Activated T-cell treated with anti-CD3 and anti-CD28 coated beads, Interleukin-2, amount 50 U/mL, for 72 hours (primary cell): ENCODE data around the gene MAD2L1BP. TPM values are rescaled to one million over a fixed set of nuclear protein-coding genes. Genes with fewer than 3 reads are reported as not detected.
"Not testable (repeated sequence)": the region's sequence is repeated elsewhere in the genome, so short reads cannot be mapped to it uniquely, and the experiment has no call there.

Source experiments
- ATAC-seq, 2 donors: fragments of 150-1000 bp; cut with Tn5 transposase; replicated peaks in 1 of 2; 2 replicates each; pipeline ENCODE4 v1.10.0; 2021; ENCODE audit warnings: moderate library complexity in 2 of 2, mild to moderate bottlenecking in 1 of 2
- DNase-seq, 2 donors: peaks; one replicate each; pipeline ENCODE4 v3.0.0; 2021 to 2022; ENCODE audit warnings: mixed read lengths in 1 of 2
- H3K27ac Mint-ChIP-seq: one replicate; pipeline ENCODE4 v1.8.0; 2022; ENCODE audit warnings: mild to moderate bottlenecking, moderate library complexity, mixed read lengths
- H3K27me3 Mint-ChIP-seq: one replicate; pipeline ENCODE4 v1.8.0; 2022; ENCODE audit warnings: low read depth, mixed read lengths
- H3K36me3 Mint-ChIP-seq, 2 donors: one replicate each; pipeline ENCODE4 v1.8.0; 2022; ENCODE audit warnings: mixed read lengths in 2 of 2, mild to moderate bottlenecking in 1 of 2; ENCODE audit not compliant: insufficient read depth in 2 of 2
- H3K4me1 Mint-ChIP-seq: one replicate; pipeline ENCODE4 v1.8.0; 2022; ENCODE audit warnings: low read depth, mixed read lengths
- H3K4me3 Mint-ChIP-seq, 2 donors: one replicate each; pipeline ENCODE4 v1.8.0; 2022; ENCODE audit warnings: mild to moderate bottlenecking in 2 of 2, mixed read lengths in 2 of 2, moderate library complexity in 2 of 2
- H3K9me3 Mint-ChIP-seq, 2 donors: one replicate each; pipeline ENCODE4 v1.8.0; 2022; ENCODE audit warnings: mixed read lengths in 2 of 2
- total RNA-seq, 2 donors: library from RNA; stranded (reverse); gene quantifications; one replicate each; pipeline ENCODE4 v1.2.3, GENCODE V29; 2022

MAD2L1BP gene
- total RNA-seq, 2 donors from 2014 or later = 40.4 to 41.3 TPM

DNA sequence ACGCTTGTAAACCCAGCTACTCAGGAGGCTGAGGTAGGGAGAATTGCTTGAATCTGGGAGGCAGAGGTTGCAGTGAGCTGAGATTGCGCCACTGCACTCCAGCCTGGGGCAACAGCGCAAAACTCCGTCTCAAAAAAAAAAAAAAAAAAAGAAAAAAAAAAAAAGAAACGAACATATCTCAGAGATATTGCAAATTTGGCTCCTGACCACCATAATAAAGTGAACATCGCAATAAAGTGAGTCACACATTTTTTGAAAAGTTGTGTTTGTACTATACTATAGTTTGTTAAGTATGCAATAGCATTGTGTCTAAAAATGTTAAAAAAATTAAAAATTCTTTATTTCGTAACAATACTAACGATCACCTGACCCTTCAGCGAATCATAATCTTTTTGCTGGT, 22.5 kb downstream of the MAD2L1BP start:
- Mint-ChIP-seq H3K27ac (no peak overlapping the region), H3K4me3 (no peak overlapping the region)

DNA sequence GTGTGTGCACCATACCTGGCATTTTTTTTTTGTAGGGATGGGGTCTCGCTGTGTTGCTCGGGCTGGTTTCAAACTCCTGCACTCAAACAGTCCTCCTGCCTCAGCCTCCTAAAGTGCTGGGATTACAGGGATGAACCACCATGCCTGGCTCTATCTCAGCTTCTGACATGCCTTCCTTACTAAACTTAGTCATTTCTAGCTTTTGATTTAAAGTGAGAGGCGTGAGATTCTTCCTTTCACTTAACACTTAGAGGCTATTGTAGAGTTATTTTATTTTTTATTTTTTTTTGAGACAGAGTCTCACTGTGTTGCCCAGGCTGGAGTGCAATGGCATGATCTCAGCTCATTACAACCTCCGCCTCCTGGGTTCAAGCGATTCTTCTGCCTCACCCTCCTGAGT, 27.3 kb downstream of the MAD2L1BP start:
- not testable (repeated sequence) for H3K27ac Mint-ChIP-seq, H3K27me3 Mint-ChIP-seq, H3K9me3 Mint-ChIP-seq, H3K36me3 Mint-ChIP-seq, DNase-seq, H3K4me3 Mint-ChIP-seq
- ATAC-seq = peak; percentile 16 to 32
- peaks cover 13% of the 10 kb centered on the region for H3K4me1 Mint-ChIP-seq

More for the DNA sequence above, 22.5 kb downstream of the MAD2L1BP start:
- H3K9me3 Mint-ChIP-seq = peaks cover 0 to 3% of the 10 kb centered on the region in 2 donors
- H3K4me1 Mint-ChIP-seq = no peaks in the 10 kb centered on the region
- ATAC-seq = no peak
- DNase-seq = no peak
- peaks cover 6% of the 10 kb centered on the region for H3K27me3 Mint-ChIP-seq
- H3K36me3 Mint-ChIP-seq = peaks cover 0 to 3% of the 10 kb centered on the region in 2 donors

DNA sequence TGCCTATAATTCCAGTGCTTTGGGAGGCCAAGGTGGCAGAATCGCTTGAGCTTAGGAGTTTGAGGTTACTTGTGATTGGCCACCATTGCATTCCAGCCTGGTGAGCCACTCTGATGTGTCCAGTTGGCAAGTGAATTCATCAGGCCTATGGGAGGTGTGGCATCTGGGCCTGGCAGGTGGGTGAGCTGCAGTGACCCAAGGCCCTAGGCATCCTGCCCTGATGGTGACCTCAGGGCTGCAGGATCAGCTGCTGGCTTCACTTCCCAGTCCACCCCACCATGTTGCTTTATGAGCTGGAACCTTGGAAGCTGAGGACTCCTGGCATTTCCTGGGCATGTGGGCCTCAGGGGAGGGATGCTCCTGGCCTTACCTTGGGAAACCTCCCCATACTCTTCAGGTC, 29.7 kb downstream of the MAD2L1BP start:
- DNase-seq (no peak), ATAC-seq (no peak)
- Mint-ChIP-seq H3K27ac (no peak overlapping the region), H3K4me1 (peaks cover 34% of the 10 kb centered on the region), H3K36me3 (peaks cover 0 to 3% of the 10 kb centered on the region in 2 donors), H3K4me3 (no peak overlapping the region), H3K9me3 (peaks cover 0 to 3% of the 10 kb centered on the region in 2 donors), H3K27me3 (peaks cover 6% of the 10 kb centered on the region)

DNA sequence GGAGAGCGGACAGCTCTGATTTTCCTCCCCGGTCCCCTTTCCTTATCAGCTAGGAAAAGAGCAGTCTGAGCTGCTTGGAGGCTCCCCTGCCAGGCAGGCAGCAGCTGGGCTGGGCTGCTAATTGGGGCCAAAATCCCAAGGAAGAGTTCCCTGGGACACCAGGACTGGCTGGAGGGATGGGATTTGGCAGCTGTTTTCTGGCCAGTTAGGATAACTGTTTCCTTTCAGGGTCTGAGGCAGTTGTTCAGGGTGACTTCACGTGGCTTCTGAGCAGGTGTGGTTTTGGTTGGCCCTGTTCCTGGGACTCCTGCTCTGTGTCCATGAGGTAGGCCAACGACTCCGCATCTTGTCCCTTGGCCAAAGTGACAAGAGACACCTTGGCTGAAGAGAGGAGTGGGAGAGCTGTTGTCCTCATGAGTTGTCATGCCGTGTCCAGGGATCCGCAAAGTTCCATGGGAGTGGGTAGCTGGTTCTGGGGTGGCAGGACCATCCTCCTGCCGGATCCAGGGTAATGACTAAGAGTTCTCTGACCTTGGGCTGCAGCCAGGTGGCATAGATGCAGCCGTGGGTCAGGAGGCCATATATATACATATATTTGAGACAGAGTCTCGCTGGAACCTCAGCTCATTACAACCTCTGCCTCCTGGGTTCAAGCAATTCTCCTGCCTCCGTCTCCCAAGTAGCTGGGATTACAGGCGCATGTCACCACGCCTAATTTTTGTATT, 30.7 kb downstream of the MAD2L1BP start:
- Mint-ChIP-seq H3K9me3 (no peaks in the 10 kb centered on the region), H3K27me3 (no peaks in the 10 kb centered on the region), H3K4me3 (no peak overlapping the region), H3K4me1 (peaks cover 37% of the 10 kb centered on the region), H3K27ac (no peak overlapping the region), H3K36me3 (peaks cover 0 to 1% of the 10 kb centered on the region in 2 donors)
- DNase-seq = no peak
- ATAC-seq = no peak

DNA sequence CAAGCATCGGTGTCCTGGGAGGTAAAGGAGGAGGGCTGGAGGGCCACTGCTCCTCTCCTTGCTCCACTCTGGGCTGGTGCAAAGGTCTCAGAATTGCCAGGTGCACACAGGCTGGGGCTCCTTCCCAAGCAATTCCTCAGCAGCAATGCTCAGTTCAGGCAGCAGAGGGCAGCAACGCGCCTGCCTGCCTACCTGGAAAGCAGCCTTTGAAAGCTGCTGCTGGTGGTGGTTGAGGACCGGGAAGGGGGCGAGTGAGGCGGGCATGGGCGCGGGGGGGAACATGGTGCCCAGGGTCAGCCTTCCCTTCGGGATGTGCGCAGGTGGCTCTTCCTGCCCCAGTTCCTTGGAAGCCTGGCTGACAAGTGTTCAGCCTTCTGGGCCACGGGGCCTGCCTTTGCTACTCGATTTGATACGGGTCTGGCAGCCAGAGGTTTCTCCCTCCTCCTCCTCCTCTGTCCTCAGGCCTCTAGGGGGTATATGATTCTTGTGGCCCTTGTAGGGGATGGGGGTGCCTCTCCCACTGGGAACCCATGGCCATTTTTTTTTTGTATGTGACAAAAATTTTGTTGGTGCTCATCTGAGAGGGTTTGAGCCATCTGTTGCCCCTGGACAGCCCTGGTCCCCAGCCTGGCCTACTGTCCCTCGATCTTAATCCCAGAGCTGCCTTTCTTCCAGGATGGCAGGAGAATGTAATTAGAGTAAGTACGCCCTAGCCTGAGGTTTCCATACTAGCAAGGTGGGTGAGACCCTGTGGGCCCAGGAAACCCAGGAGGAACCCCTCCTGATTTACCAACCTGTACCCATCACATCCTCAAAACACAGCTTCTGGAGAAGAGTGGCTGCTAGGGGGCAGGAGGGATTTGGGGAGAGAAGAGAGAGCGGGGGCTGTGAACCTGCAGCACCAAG, 31.9 kb downstream of the MAD2L1BP start:
- Mint-ChIP-seq H3K4me1 (peaks cover 37% of the 10 kb centered on the region), H3K27ac (no peak overlapping the region), H3K36me3 (peaks cover 0 to 3% of the 10 kb centered on the region in 2 donors), H3K9me3 (no peaks in the 10 kb centered on the region), H3K27me3 (no peaks in the 10 kb centered on the region), H3K4me3 (peak overlapping the region; percentile 48 to 65)
- peak; percentile 80 for DNase-seq
- peak; percentile 62 to 64 for ATAC-seq

DNA sequence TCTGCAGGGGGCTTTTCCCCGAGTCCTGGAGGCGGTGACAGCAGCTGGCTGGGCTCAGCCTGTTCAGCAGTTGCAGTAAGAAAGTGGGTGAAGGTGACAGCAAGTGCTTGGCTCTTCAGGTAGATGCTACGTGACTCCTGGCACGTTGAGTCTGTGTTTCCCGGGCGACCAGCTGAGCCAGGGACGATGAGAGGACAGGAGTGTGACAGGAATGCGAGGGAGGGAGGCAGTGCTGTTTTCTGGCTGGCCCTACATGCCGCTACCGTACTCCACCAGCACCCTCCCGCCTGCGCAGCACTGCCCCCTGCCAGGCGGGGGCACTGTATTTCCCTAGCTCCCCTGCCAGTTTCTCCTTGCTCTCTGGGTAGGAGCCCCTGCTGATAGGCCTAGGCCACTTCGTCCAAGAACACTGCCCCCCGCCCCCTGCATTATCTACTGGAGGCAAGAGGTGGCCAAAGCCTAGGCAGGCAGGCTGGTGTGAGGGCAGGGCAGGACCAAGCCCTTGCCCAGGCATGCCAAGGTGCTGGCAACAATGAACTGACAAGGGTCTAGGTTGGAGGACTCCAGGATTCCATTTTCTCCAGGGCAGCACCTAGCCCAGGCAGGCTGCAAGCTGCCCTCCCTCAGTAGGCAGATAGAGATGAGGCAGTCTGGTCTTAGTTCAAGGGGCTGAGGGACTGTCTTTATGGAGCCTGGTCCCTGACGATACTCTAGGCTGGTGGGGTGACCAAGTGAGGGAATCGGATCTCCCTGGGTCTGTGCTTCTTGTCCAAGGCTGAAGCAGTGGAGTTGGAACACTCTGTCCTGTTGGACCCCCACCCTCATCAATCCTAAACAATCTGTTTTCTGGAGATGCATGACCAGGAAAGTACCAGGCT, 32.8 kb downstream of the MAD2L1BP start:
- Mint-ChIP-seq H3K4me1 (peaks cover 37% of the 10 kb centered on the region), H3K36me3 (peaks cover 2 to 3% of the 10 kb centered on the region in 2 donors), H3K4me3 (peak overlapping the region; percentile 48 to 62), H3K27ac (peak overlapping the region; percentile 15), H3K9me3 (no peaks in the 10 kb centered on the region), H3K27me3 (no peaks in the 10 kb centered on the region)
- DNase-seq (peak; percentile 60 to 62), ATAC-seq (peak; percentile 53 to 64)

DNA sequence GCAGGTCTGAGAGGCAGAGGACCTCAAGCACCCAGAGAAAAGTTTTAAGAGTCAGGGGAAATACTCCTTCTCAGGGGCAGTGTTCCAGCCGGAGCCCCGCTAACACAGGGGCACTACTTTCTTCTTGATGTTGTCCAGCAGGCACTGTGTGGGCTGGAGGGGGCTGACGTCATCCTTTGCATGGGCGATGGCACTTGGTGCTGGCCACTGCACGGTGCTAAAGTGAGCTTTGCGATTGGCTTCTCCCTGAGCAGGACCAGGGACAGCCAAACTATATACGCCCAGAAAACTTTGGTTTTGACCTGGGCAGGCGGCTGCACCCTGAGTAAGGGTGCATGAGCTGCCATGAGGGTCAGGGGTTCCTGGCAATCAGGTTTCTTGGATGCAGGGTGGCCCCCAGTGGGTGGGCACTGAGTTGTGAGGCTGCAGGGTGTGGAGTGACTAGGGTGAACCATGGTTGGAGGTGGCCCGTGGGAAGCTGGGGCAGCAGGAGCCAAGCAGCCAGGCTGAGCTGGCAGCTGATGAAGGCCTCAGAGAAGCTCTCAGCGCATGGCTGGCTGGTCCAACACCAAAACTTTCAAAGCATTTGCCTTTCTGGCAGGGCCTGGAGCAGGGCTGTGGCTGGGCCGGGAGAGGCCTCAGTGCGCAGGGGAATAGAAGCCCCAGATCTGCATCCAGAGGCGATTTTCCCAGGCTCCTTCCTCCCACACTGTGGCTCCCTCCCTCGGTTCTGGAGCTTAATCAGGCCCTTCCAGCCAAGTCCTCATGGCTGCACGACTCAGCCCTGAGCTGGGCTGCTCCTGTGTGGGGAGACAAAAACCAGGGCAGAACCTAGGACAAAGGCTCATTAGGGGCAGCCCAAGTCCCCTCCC, 33.6 kb downstream of the MAD2L1BP start:
- Mint-ChIP-seq H3K4me3 (no peak overlapping the region), H3K27me3 (no peaks in the 10 kb centered on the region), H3K4me1 (peaks cover 37% of the 10 kb centered on the region), H3K36me3 (peaks cover 2 to 3% of the 10 kb centered on the region in 2 donors), H3K27ac (no peak overlapping the region), H3K9me3 (no peaks in the 10 kb centered on the region)
- DNase-seq (no peak), ATAC-seq (peak in 1 of 2 donors; percentile 13)

DNA sequence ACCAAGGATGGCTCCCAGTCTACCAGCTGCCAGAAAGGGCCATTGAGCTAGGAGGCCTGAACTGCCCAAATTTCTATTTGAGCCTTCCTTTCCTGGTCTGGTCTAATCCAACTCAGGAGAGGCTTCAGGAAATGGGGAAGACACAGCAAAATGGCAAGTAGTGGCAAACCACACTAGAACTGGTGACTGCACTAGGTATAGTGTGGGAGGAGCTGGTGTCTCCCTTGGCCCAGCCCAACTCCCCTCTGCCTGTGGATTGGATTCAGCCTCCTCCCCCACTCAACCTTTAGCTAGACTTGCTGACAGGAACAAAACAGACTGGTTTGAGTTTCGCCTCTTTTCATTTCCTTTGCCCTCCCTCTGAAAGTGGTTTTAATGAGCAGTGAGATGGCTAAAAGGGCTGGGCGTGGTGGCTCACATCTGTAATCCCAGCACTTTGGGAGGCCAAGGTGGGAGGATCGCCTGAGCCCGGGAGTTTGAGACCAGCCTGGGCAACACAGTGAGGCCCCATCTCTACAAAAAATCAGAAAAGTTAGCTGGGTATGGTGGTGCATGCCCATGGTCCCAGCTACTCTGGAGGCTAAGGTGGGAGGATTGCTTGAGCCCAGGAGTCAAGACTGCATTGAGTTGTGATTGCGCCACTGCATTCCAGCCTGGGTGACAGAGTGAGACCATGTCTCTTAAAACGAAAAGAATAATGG, 34.4 kb downstream of the MAD2L1BP start:
- ATAC-seq (peak; percentile 65 to 78), DNase-seq (peak; percentile 37 to 40)
- no peaks in the 10 kb centered on the region for H3K9me3 Mint-ChIP-seq
- H3K36me3 Mint-ChIP-seq = peaks cover 2 to 5% of the 10 kb centered on the region in 2 donors
- peak overlapping the region; percentile 66 for H3K27ac Mint-ChIP-seq
- H3K27me3 Mint-ChIP-seq = no peaks in the 10 kb centered on the region
- peaks cover 37% of the 10 kb centered on the region for H3K4me1 Mint-ChIP-seq
- H3K4me3 Mint-ChIP-seq = no peak overlapping the region

DNA sequence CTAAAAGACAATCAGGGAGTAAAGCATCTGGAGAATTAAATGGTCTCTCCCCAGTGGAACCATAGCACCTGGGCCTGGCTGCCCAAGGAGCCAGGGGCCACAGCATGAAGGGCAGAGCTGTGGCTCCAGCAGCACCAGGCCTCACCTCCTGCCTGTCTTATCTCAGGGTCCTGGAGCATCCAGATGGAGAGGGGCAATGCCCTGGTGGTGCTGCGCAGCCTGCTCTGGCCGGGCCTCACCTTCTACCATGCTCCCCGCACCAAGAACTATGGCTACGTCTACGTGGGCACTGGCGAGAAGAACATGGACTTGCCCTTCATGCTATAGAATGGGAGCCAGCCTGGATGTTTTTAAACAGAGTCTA, 35.0 kb downstream of the MAD2L1BP start:
- Mint-ChIP-seq H3K4me1 (peaks cover 37% of the 10 kb centered on the region), H3K4me3 (no peak overlapping the region), H3K27ac (peak overlapping the region; percentile 66), H3K27me3 (no peaks in the 10 kb centered on the region), H3K36me3 (peaks cover 2 to 5% of the 10 kb centered on the region in 2 donors), H3K9me3 (no peaks in the 10 kb centered on the region)
- no peak for DNase-seq
- no peak for ATAC-seq

DNA sequence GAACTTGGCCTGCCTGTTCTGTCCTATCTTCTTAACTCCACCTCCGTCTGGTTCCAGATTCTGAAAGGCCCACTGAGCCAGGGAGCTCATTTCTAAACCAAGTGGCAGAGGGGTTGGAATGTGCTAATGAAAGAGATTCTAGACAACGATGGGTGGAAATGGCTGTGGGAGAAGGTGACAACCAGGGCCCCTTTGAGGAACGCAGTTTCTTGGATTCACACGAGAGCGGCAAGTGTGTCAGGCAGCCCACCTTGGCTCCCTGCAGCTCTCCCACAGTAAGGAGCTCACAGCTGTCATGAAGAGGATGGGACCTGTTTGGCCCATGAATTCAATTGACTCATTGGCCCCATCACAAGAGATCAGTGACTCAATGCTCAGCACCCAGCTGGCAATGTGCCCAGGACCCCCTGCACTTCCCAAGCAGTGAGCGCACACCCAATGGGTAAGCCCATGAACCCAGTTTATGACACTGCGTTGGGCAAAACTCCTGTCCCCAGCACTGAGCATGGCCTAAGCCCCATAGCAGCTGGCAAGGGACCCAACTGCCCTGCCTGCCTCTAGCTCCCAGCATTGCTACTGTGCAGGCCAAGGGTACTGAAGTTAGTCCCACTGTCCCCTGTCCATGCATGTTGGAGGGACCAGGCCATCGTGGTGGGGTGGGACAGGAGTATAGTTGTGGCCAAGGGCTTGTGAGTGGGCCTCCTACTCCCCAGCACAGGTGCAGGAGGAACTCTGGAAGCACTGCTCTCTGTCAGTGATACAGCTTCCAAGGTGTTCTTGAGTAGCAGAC, 35.6 kb downstream of the MAD2L1BP start:
- no peak overlapping the region for H3K4me3 Mint-ChIP-seq
- H3K27ac Mint-ChIP-seq = no peak overlapping the region
- H3K9me3 Mint-ChIP-seq = no peaks in the 10 kb centered on the region
- H3K4me1 Mint-ChIP-seq = peaks cover 37% of the 10 kb centered on the region
- ATAC-seq = no peak
- DNase-seq = no peak
- H3K36me3 Mint-ChIP-seq = peaks cover 2 to 5% of the 10 kb centered on the region in 2 donors
- H3K27me3 Mint-ChIP-seq = no peaks in the 10 kb centered on the region
